GM12891 (cell line): ENCODE data around the gene NPM3.

ENCODE experiments used
- POLR2A ChIP-seq: IDR thresholded peaks from 2 replicates; pipeline ENCODE4 v1.6.1; 2011; ENCODE audit warnings: low read depth, low read length, control low read depth
- POLR2AphosphoS5 ChIP-seq: IDR thresholded peaks from 2 replicates; pipeline ENCODE4 v1.6.1; 2011; ENCODE audit warnings: low read depth, low read length, control low read depth
- SPI1 ChIP-seq: IDR thresholded peaks from 2 replicates; pipeline ENCODE4 v1.6.1; 2011; ENCODE audit warnings: low read depth, low read length, control low read depth
- TAF1 ChIP-seq: IDR thresholded peaks from 2 replicates; pipeline ENCODE4 v1.6.1; 2011; ENCODE audit warnings: low read depth, low read length, control low read depth

- TF ChIP-seq TAF1 (no peak), POLR2A (no peak), POLR2AphosphoS5 (no peak), SPI1 (no peak)
These were observed 9.2 kb downstream of the NPM3 start for GRCh38 chr10:101773923-101774588.
